Frontal cortex (tissue), 4 donors: ENCODE results near the gene SOAT2. TPM values are rescaled to one million over a fixed set of nuclear protein-coding genes. Genes with fewer than 3 reads are reported as not detected.

ENCODE experiments used
- DNase-seq, 2 donors: peaks; one replicate each; pipeline ENCODE4 v3.0.0; 2012; ENCODE audit warnings: low spot score in 2 of 2
- FAIRE-seq: peaks from 2 replicates; lab custom pipeline; 2012; peaks lifted over from hg19 to GRCh38; lab: Jason Lieb, UNC
- small RNA-seq: library from RNA; depleted of rRNA; stranded (forward); fragments of <200 nt; gene quantifications from one replicate; pipeline ENCODE3, GENCODE V24; 2014
- total RNA-seq: library from RNA; depleted of rRNA; stranded (reverse); fragments of >200 nt; gene quantifications from one replicate; pipeline ENCODE4 v1.2.3, GENCODE V29; 2014
- donor health status: control.
- donor health status: control.
- donor health status: control.

The SOAT2 gene
- total RNA-seq, 1 donor from 2014 or later: under 0.01 TPM

GRCh38 chr12:53172352-53172751 is 69.1 kb downstream of the SOAT2 start:
- no peak for DNase-seq
- FAIRE-seq: no peak

GRCh38 chr12:53173085-53173715 is 69.9 kb downstream of the SOAT2 start:
- no peak for DNase-seq
- no peak for FAIRE-seq

Small RNAs within 50 kb of the gene (small RNA-seq; reads per million reads assigned to genes)
- not detected for gene HIGD1AP1
- not detected for gene MIR6757
- gene RNU6-333P: not detected

Other genes starting within 250 kb of the SOAT2 start
- not detected for gene KRT8, start 198.4 kb upstream of the SOAT2 start, total RNA-seq
- 2.4 TPM for gene KRT18, start 154.4 kb upstream of the SOAT2 start, total RNA-seq
- 1,330 TPM for gene EIF4B, start 97.0 kb upstream of the SOAT2 start, total RNA-seq
- gene TNS2, start 53.4 kb upstream of the SOAT2 start, total RNA-seq: 11.4 TPM
- 22.4 TPM for gene SPRYD3, start 24.1 kb upstream of the SOAT2 start, total RNA-seq
- 9.0 TPM for gene IGFBP6, start 5.8 kb upstream of the SOAT2 start, total RNA-seq
- 17.1 TPM for gene ZNF740, start 77.2 kb downstream of the SOAT2 start, total RNA-seq
- gene CSAD, start 77.4 kb downstream of the SOAT2 start, total RNA-seq: 11.8 TPM
- gene ITGB7, start 103.8 kb downstream of the SOAT2 start, total RNA-seq: not detected
- gene RARG, start 128.7 kb downstream of the SOAT2 start, total RNA-seq: 1.6 TPM
- gene ESPL1, start 164.8 kb downstream of the SOAT2 start, total RNA-seq: 1.2 TPM
- 538 TPM for gene PFDN5, start 192.1 kb downstream of the SOAT2 start, total RNA-seq
- 45.7 TPM for gene MYG1, start 196.2 kb downstream of the SOAT2 start, total RNA-seq
- 34.2 TPM for gene AAAS, start 218.1 kb downstream of the SOAT2 start, total RNA-seq
- under 0.01 TPM for gene SP7, start 232.9 kb downstream of the SOAT2 start, total RNA-seq